HepG2 (cell line): ENCODE results near the gene AFF1. TPM values are rescaled to one million over a fixed set of nuclear protein-coding genes. Genes with fewer than 3 reads are reported as not detected.

ENCODE experiments used
- ATAC-seq: fragments of 200-7000 bp; cut with Tn5 transposase; 3 replicates; pipeline ENCODE4 v1.9.1; 2020; ENCODE audit warnings: mild to moderate bottlenecking, moderate library complexity
- BruUV-seq: library from RNA; stranded (reverse); fragments of 400-500 nt; replicated peaks from 2 replicates; lab custom pipeline; 2021; lab: Mats Ljungman, UMichigan
- CTCF ChIA-PET: fragments of 300-600 bp; formaldehyde crosslinking; extraction: SDS; loops from one replicate; lab custom pipeline; 2021; ENCODE audit warnings: low total read pairs, inconsistent platforms, low intra/inter-chr PET ratio; lab: Yijun Ruan, JAX
- POLR2A ChIA-PET: fragments of 350-600 bp; sonication (Branson Sonifier 250); formaldehyde crosslinking; loops from one replicate; lab custom pipeline; 2020; ENCODE audit warnings: antibody characterized with exemption, inconsistent platforms; lab: Yijun Ruan, JAX
- DNase-seq: peaks from one replicate; pipeline ENCODE4 v3.0.0-alpha.2; 2015; ENCODE audit warnings: low spot score
- FAIRE-seq: peaks from 3 replicates; lab custom pipeline; 2011; peaks lifted over from hg19 to GRCh38; lab: Jason Lieb, UNC
- H2AFZ ChIP-seq: one replicate; pipeline ENCODE4 v1.6.1; 2011; ENCODE audit warnings: low read length, inconsistent platforms
- H3K27ac ChIP-seq: fragments of 300-600 bp; 3 replicates; pipeline ENCODE4 v1.8.0; 2011; ENCODE audit warnings: mixed run types, mild to moderate bottlenecking, mixed read lengths, low read length, inconsistent platforms; ENCODE audit not compliant: insufficient read depth; ENCODE audit errors: extremely low read length
- H3K27me3 ChIP-seq, 2 experiments: fragments of 200-600 bp in 1 of 2; 2 replicates in 1 of 2; 3 replicates in 1 of 2; pipeline versions ENCODE4 v1.6.0 to v1.8.0; 2011; ENCODE audit warnings: low read length in 2 of 2, mild to moderate bottlenecking in 2 of 2, moderate library complexity in 2 of 2, inconsistent platforms in 1 of 2; ENCODE audit not compliant: insufficient read depth in 2 of 2, control insufficient read depth in 1 of 2
- H3K36me3 ChIP-seq, 2 experiments: fragments of 200-600 bp in 1 of 2; replicated peaks in 1 of 2; 2 replicates in 1 of 2; 3 replicates in 1 of 2; pipeline versions ENCODE4 v1.5.1 to v1.8.0; 2011; ENCODE audit warnings: low read length in 2 of 2, inconsistent platforms in 1 of 2; ENCODE audit not compliant: insufficient read depth in 2 of 2, control insufficient read depth in 1 of 2
- H3K4me1 ChIP-seq: 2 replicates; pipeline ENCODE4 v1.5.1; 2012; ENCODE audit warnings: low read length, inconsistent platforms; ENCODE audit not compliant: insufficient read depth
- H3K4me2 ChIP-seq: 2 replicates; pipeline ENCODE4 v1.6.0; 2011; ENCODE audit warnings: low read depth, low read length, inconsistent platforms
- H3K4me3 ChIP-seq, 3 experiments: fragments of 200-600 bp in 1 of 3; sonication (generic), shearing (Covaris generic) in 1 of 3; replicated peaks in 1 of 3; 2 replicates each; pipeline ENCODE4 v1.5.1; 2011 to 2016; ENCODE audit warnings: low read length in 3 of 3, inconsistent platforms in 2 of 3, low read depth in 2 of 3, mild to moderate bottlenecking in 2 of 3, control low read depth in 1 of 3, mixed read lengths in 1 of 3; ENCODE audit not compliant: insufficient read depth in 1 of 3
- H3K79me2 ChIP-seq: one replicate; pipeline ENCODE4 v1.6.1; 2011; ENCODE audit warnings: low read length, inconsistent platforms; ENCODE audit not compliant: insufficient read depth
- H3K9ac ChIP-seq: 2 replicates; pipeline ENCODE4 v1.6.0; 2011; ENCODE audit warnings: mild to moderate bottlenecking, low read depth, low read length, inconsistent platforms; ENCODE audit not compliant: insufficient read depth
- H3K9me3 ChIP-seq: 2 replicates; pipeline ENCODE4 v1.5.1; 2012; ENCODE audit warnings: mild to moderate bottlenecking, low read length
- H4K20me1 ChIP-seq: 2 replicates; pipeline ENCODE4 v1.6.0; 2011; ENCODE audit warnings: inconsistent platforms, mild to moderate bottlenecking, low read length, moderate library complexity; ENCODE audit not compliant: insufficient read depth
- LBX2 ChIP-seq: sonication (generic); formaldehyde crosslinking; IDR thresholded peaks from 2 replicates; pipeline ENCODE4 v1.5.0; 2020; ENCODE audit warnings: missing genetic modification reagents, mild to moderate bottlenecking, borderline replicate concordance
- PLSCR1 ChIP-seq: sonication (generic); formaldehyde crosslinking; IDR thresholded peaks from 2 replicates; pipeline ENCODE4 v1.5.0; 2020; ENCODE audit warnings: missing genetic modification reagents, mild to moderate bottlenecking, borderline replicate concordance
- PRDM4 ChIP-seq: sonication (generic); formaldehyde crosslinking; IDR thresholded peaks from 2 replicates; pipeline ENCODE4 v1.9.0; 2021; ENCODE audit warnings: missing genetic modification reagents, borderline replicate concordance
- ZBTB26 ChIP-seq: IDR thresholded peaks from 2 replicates; pipeline ENCODE4 v1.6.1; 2016; ENCODE audit warnings: missing compliant biosample characterization, missing genetic modification reagents, borderline replicate concordance
- WGBS: methylation state at CpG from one replicate; pipeline ENCODE4 v1.1.6; 2017; ENCODE audit warnings: low lambda C conversion rate; 5-methylcytosine and 5-hydroxymethylcytosine counted together
- in situ Hi-C: cut with HindIII; loops from 2 replicates; pipeline ENCODE4 v1.10.0; 2017; ENCODE audit warnings: low pct_unique_long_range_greater_than_20kb; ENCODE audit not compliant: extremely low pct_ligation_motif_present
- intact Hi-C: fragments of 100-400 bp; cut with micrococcal nuclease; formaldehyde crosslinking; loops from one replicate; pipeline ENCODE4 v1.10.0; 2022; ENCODE audit not compliant: unreplicated experiment
- polyA plus RNA-seq, 8 experiments: library from polyadenylated mRNA; depleted of rRNA in 3 of 8; stranded (reverse) in 7 of 8; unstranded in 1 of 8; fragments of >200 nt; fragmentation: Illumina TruSeq in 4 of 8; extraction: Trizol in 4 of 8; gene quantifications; 2 replicates each; pipeline versions ENCODE4 v1.2.1 to v1.2.3, GENCODE V29; 2011 to 2016; ENCODE audit warnings: low read depth in 4 of 8, missing spikeins in 1 of 8, mixed read lengths in 1 of 8; ENCODE audit not compliant: insufficient read depth in 1 of 8
- total RNA-seq, 5 experiments: library from RNA; depleted of rRNA; stranded (reverse); fragments of >200 nt; fragmentation: Illumina TruSeq; extraction: Trizol; gene quantifications; 2 replicates each; pipeline ENCODE4 v1.2.3, GENCODE V29; 2016; ENCODE audit warnings: low read depth in 1 of 5

AFF1 gene
- total and polyA plus RNA-seq, 2 of the 13 experiments (the other 11 are each of a cell fraction or from before 2014, with no cell fraction given), result 15.5 to 15.9 TPM

GRCh38 chr4:87134122-87134521, 199.3 kb downstream of the AFF1 start:
- Histone ChIP-seq H3K4me2 (no peak overlapping the region), H3K9ac (no peak overlapping the region), H3K9me3 (no peaks in the 10 kb centered on the region), H2AFZ (no peak overlapping the region), H3K4me3 (no peak overlapping the region), H3K4me1 (no peaks in the 10 kb centered on the region), H4K20me1 (no peaks in the 10 kb centered on the region), H3K36me3 (peaks cover 20 to 82% of the 10 kb centered on the region in 2 experiments), H3K27me3 (no peaks in the 10 kb centered on the region), H3K27ac (no peak overlapping the region), H3K79me2 (no peaks in the 10 kb centered on the region)
- intact Hi-C loops (no loop called here), in situ Hi-C loops (loop anchor here (25.0 kb wide), 1 partner anchor 328 kb away; no protein-coding TSS in a partner anchor)
- ATAC-seq (no peak), FAIRE-seq (no peak), DNase-seq (no peak)
- no TSS peak for BruUV-seq
- WGBS, result 96% methylated on average over 3 of the region's 3 CpGs
- TF ChIP-seq PRDM4 (no peak), ZBTB26 (CRISPR knock-in tag) (no peak), LBX2 (CRISPR knock-in tag) (no peak), PLSCR1 (no peak)
- ChIA-PET CTCF (no interaction called here), POLR2A (no interaction called here)
